HCT116 (cell line): ENCODE measurements around the gene BEGAIN. TPM values are rescaled to one million over a fixed set of nuclear protein-coding genes. Genes with fewer than 3 reads are reported as not detected.

Experiments
- ATAC-seq: fragments of 200-7000 bp; cut with Tn5 transposase; 2 replicates; pipeline ENCODE4 v1.9.1; 2020; ENCODE audit warnings: mild to moderate bottlenecking, moderate library complexity
- BruUV-seq: library from RNA; stranded (reverse); fragments of 400-500 nt; replicated peaks from 2 replicates; lab custom pipeline; 2021; lab: Mats Ljungman, UMichigan
- CTCF ChIA-PET: fragments of 300-600 bp; sonication (Branson Sonifier 250); formaldehyde crosslinking; loops from one replicate; lab custom pipeline; 2021; ENCODE audit warnings: antibody characterized with exemption; lab: Charles Lee
- POLR2A ChIA-PET: fragments of 300-600, 350-600 bp; sonication (Branson Sonifier 250); formaldehyde crosslinking; loops from one replicate; lab custom pipeline; 2021; ENCODE audit warnings: antibody characterized with exemption; lab: Charles Lee
- RAD21 ChIA-PET, 2 experiments: fragments of 300-600 bp; sonication (Branson Sonifier 250); formaldehyde crosslinking; loops; one replicate each; lab custom pipeline; 2023; ENCODE audit warnings: low total read pairs in 2 of 2; ENCODE audit not compliant: uncharacterized antibody in 2 of 2, unreplicated experiment in 2 of 2, low non-redundant PET in 1 of 2; lab: Charles Lee
- DNase-seq: peaks from one replicate; pipeline ENCODE4 v3.0.0-alpha.2; 2010; ENCODE audit warnings: low read depth, low spot score
- H2AFZ ChIP-seq: fragments of 200-600 bp; shearing (Covaris generic), sonication (generic); 2 replicates; pipeline ENCODE4 v1.6.1; 2017; ENCODE audit warnings: low read depth, mixed run types, mixed read lengths, antibody characterized with exemption, low read length; ENCODE audit not compliant: poor library complexity, severe bottlenecking
- H3K27ac ChIP-seq: 2 replicates; pipeline ENCODE4 v1.5.1; 2012; ENCODE audit warnings: low read depth, low read length
- H3K27me3 ChIP-seq: fragments of 200-600 bp; sonication (generic); 2 replicates; pipeline ENCODE4 v1.6.1; 2016; ENCODE audit warnings: mixed run types, low read length, mixed read lengths; ENCODE audit not compliant: insufficient read depth
- H3K36me3 ChIP-seq, 2 experiments: fragments of 200-500 bp in 1 of 2; fragments of 200-600 bp in 1 of 2; sonication (Bioruptor generic) in 1 of 2; sonication (generic) in 1 of 2; 2 replicates each; pipeline versions ENCODE4 v1.5.1 to v1.6.1; 2014 to 2016; ENCODE audit warnings: low read length in 2 of 2, inconsistent platforms in 1 of 2, mixed read lengths in 1 of 2, mixed run types in 1 of 2; ENCODE audit not compliant: insufficient read depth in 2 of 2, control insufficient read depth in 1 of 2
- H3K4me1 ChIP-seq, 2 experiments: fragments of 200-600 bp in 1 of 2; sonication (generic) in 1 of 2; 2 replicates each; pipeline versions ENCODE4 v1.5.1 to v1.6.1; 2012 to 2017; ENCODE audit warnings: low read length in 2 of 2, inconsistent platforms in 1 of 2, mild to moderate bottlenecking in 1 of 2, mixed read lengths in 1 of 2, mixed run types in 1 of 2, moderate library complexity in 1 of 2; ENCODE audit not compliant: insufficient read depth in 2 of 2, control insufficient read depth in 1 of 2
- H3K4me2 ChIP-seq: fragments of 200-600 bp; sonication (generic); 2 replicates; pipeline ENCODE4 v1.6.1; 2017; ENCODE audit warnings: mixed run types, low read length, mixed read lengths
- H3K4me3 ChIP-seq, 2 experiments: fragments of 200-600 bp in 1 of 2; sonication (generic) in 1 of 2; replicated peaks in 1 of 2; 2 replicates each; pipeline ENCODE4 v1.5.1; 2011 to 2016; ENCODE audit warnings: low read length in 2 of 2, control low read depth in 1 of 2, low read depth in 1 of 2, mild to moderate bottlenecking in 1 of 2, mixed read lengths in 1 of 2, mixed run types in 1 of 2
- H3K79me2 ChIP-seq: fragments of 200-600 bp; sonication (generic); 2 replicates; pipeline ENCODE4 v1.6.1; 2017; ENCODE audit warnings: mild to moderate bottlenecking, mixed run types, low read length, moderate library complexity, mixed read lengths; ENCODE audit not compliant: insufficient read depth
- H3K9ac ChIP-seq: fragments of 200-600 bp; sonication (generic); 2 replicates; pipeline ENCODE4 v1.6.1; 2016; ENCODE audit warnings: low read length, mixed read lengths
- H3K9me2 ChIP-seq: fragments of 200-600 bp; sonication (generic), shearing (Covaris generic); 2 replicates; pipeline ENCODE4 v1.6.1; 2017; ENCODE audit warnings: mixed run types, mild to moderate bottlenecking, moderate library complexity; ENCODE audit not compliant: insufficient read depth
- H3K9me3 ChIP-seq, 2 experiments: fragments of 200-500 bp in 1 of 2; fragments of 200-600 bp in 1 of 2; sonication (Bioruptor generic) in 1 of 2; sonication (generic) in 1 of 2; 2 replicates each; pipeline ENCODE4 v1.6.1; 2014 to 2017; ENCODE audit warnings: low read length in 2 of 2, mixed read lengths in 2 of 2, inconsistent platforms in 1 of 2, low read depth in 1 of 2, mild to moderate bottlenecking in 1 of 2, mixed run types in 1 of 2, moderate library complexity in 1 of 2; ENCODE audit not compliant: control insufficient read depth in 1 of 2, insufficient read depth in 1 of 2
- H4K20me1 ChIP-seq: fragments of 200-600 bp; sonication (generic), shearing (Covaris generic); 2 replicates; pipeline ENCODE4 v1.6.1; 2017; ENCODE audit warnings: mixed run types, mild to moderate bottlenecking, moderate library complexity; ENCODE audit not compliant: insufficient read depth
- ELF1 ChIP-seq: IDR thresholded peaks from 2 replicates; pipeline ENCODE4 v1.6.1; 2012; ENCODE audit warnings: low read depth, borderline replicate concordance
- POLR2A ChIP-seq: IDR thresholded peaks from 2 replicates; pipeline ENCODE4 v1.7.0; 2011; ENCODE audit warnings: borderline replicate concordance; ENCODE audit not compliant: insufficient read depth, insufficient read length; ENCODE audit errors: extremely low read depth
- POLR2AphosphoS5 ChIP-seq: IDR thresholded peaks from 2 replicates; pipeline ENCODE4 v1.6.1; 2011; ENCODE audit warnings: mild to moderate bottlenecking, low read depth, low read length, moderate library complexity
- SIN3A ChIP-seq: IDR thresholded peaks from 2 replicates; pipeline ENCODE4 v1.6.1; 2012; ENCODE audit warnings: low read depth
- SP1 ChIP-seq: IDR thresholded peaks from 2 replicates; pipeline ENCODE4 v1.6.1; 2012; ENCODE audit warnings: low read depth
- intact Hi-C: fragments of 100-400 bp; cut with micrococcal nuclease; formaldehyde crosslinking; loops from 2 replicates; pipeline ENCODE4 v1.10.0; 2022
- total RNA-seq: library from RNA; stranded (reverse); gene quantifications from one replicate; pipeline ENCODE4 v1.2.1, GENCODE V29; 2021; ENCODE audit not compliant: unreplicated experiment
- TF ChIP-seq, protein P1 (sequence below): IDR thresholded peaks from 2 replicates; pipeline ENCODE4 v1.6.1; 2011; ENCODE audit warnings: mild to moderate bottlenecking, low read length, moderate library complexity; ENCODE audit not compliant: insufficient replicate concordance; ENCODE audit errors: extremely low read depth
- TF ChIP-seq, protein P2 (sequence below): IDR thresholded peaks from 2 replicates; pipeline ENCODE4 v1.6.1; 2012; ENCODE audit warnings: low read depth

BEGAIN gene
- total RNA-seq, 1 experiment from 2014 or later = 8.5 TPM

DNA sequence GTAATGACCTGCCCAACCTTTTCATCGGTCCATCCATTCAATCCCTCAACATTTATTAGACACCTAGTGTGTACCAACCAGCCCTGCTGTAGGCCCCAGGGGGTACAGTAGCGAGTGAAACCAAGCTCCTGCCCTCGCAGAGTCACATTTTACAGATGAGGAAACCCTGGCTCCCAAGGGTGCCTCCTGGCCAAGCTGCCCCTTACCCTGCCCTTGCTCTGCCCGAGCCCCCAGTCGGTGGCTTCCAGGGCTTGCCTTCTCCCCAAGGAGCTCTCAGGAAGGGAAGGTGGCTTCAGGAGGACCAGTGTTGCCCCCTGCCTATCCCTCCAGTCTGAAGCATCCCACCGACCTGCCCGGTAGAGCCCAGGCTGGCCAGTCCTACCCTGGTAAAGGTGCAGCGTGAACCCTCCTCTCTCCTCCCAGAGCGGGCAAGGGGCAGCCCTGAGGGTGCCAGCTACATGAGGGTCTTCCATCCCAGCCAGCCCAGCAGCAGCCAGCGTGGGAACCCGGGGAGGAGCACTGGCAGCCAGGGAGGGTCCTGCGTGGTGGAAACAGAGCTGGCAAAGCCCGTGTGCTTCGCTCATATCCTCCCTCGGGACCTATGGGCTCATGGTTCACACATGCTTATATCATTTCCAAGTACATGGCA, 670 bp upstream of the BEGAIN start:
- Histone ChIP-seq H3K4me3 (peak overlapping the region; percentile 52 to 60), H3K4me1 (peaks cover 13 to 28% of the 10 kb centered on the region in 2 experiments; a peak in 3 of 4 replicates), H3K27me3 (no peaks in the 10 kb centered on the region), H3K9me3 (no peaks in the 10 kb centered on the region), H3K9me2 (no peaks in the 10 kb centered on the region), H3K79me2 (no peaks in the 10 kb centered on the region), H3K4me2 (peak overlapping the region; percentile 85), H3K9ac (peak overlapping the region; percentile 66), H2AFZ (no peak overlapping the region), H3K36me3 (no peaks in the 10 kb centered on the region), H4K20me1 (no peaks in the 10 kb centered on the region), H3K27ac (peak overlapping the region; percentile 48)
- BruUV-seq = TSS peak; percentile 87
- RAD21 ChIA-PET = interaction anchor here in 1 of 2 experiments (1.1 kb wide), 1 partner anchor 58 kb away, joined by 3 read pairs; no protein-coding TSS in a partner anchor
- CTCF ChIA-PET = no interaction called here
- ATAC-seq (peak; percentile 0; the same call in 1 of the 2 replicates), DNase-seq (no peak)
- TF ChIP-seq POLR2A (no peak), SIN3A (no peak), ELF1 (no peak), SP1 (no peak), POLR2AphosphoS5 (0 out of 2 replicates have a peak, but pooled peaks have one; percentile 16)
- TF ChIP-seq, protein P1, sequence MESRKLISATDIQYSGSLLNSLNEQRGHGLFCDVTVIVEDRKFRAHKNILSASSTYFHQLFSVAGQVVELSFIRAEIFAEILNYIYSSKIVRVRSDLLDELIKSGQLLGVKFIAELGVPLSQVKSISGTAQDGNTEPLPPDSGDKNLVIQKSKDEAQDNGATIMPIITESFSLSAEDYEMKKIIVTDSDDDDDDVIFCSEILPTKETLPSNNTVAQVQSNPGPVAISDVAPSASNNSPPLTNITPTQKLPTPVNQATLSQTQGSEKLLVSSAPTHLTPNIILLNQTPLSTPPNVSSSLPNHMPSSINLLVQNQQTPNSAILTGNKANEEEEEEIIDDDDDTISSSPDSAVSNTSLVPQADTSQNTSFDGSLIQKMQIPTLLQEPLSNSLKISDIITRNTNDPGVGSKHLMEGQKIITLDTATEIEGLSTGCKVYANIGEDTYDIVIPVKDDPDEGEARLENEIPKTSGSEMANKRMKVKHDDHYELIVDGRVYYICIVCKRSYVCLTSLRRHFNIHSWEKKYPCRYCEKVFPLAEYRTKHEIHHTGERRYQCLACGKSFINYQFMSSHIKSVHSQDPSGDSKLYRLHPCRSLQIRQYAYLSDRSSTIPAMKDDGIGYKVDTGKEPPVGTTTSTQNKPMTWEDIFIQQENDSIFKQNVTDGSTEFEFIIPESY = no peak
- TF ChIP-seq, protein P2, sequence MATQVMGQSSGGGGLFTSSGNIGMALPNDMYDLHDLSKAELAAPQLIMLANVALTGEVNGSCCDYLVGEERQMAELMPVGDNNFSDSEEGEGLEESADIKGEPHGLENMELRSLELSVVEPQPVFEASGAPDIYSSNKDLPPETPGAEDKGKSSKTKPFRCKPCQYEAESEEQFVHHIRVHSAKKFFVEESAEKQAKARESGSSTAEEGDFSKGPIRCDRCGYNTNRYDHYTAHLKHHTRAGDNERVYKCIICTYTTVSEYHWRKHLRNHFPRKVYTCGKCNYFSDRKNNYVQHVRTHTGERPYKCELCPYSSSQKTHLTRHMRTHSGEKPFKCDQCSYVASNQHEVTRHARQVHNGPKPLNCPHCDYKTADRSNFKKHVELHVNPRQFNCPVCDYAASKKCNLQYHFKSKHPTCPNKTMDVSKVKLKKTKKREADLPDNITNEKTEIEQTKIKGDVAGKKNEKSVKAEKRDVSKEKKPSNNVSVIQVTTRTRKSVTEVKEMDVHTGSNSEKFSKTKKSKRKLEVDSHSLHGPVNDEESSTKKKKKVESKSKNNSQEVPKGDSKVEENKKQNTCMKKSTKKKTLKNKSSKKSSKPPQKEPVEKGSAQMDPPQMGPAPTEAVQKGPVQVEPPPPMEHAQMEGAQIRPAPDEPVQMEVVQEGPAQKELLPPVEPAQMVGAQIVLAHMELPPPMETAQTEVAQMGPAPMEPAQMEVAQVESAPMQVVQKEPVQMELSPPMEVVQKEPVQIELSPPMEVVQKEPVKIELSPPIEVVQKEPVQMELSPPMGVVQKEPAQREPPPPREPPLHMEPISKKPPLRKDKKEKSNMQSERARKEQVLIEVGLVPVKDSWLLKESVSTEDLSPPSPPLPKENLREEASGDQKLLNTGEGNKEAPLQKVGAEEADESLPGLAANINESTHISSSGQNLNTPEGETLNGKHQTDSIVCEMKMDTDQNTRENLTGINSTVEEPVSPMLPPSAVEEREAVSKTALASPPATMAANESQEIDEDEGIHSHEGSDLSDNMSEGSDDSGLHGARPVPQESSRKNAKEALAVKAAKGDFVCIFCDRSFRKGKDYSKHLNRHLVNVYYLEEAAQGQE = no peak
- intact Hi-C loops = no loop called here
- POLR2A ChIA-PET = no interaction called here
